ENCODE measurements around the gene SRSF12.

GRCh38 chr6:89121934-89122333 is 4.1 kb upstream of the SRSF12 start:
- TF ChIP-seq, protein P1, sequence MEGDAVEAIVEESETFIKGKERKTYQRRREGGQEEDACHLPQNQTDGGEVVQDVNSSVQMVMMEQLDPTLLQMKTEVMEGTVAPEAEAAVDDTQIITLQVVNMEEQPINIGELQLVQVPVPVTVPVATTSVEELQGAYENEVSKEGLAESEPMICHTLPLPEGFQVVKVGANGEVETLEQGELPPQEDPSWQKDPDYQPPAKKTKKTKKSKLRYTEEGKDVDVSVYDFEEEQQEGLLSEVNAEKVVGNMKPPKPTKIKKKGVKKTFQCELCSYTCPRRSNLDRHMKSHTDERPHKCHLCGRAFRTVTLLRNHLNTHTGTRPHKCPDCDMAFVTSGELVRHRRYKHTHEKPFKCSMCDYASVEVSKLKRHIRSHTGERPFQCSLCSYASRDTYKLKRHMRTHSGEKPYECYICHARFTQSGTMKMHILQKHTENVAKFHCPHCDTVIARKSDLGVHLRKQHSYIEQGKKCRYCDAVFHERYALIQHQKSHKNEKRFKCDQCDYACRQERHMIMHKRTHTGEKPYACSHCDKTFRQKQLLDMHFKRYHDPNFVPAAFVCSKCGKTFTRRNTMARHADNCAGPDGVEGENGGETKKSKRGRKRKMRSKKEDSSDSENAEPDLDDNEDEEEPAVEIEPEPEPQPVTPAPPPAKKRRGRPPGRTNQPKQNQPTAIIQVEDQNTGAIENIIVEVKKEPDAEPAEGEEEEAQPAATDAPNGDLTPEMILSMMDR (IDR thresholded peaks at IDR 0.05) = no peak
- TF ChIP-seq POLR2A (IDR thresholded peaks at IDR 0.05) (no peak), POLR2AphosphoS5 (IDR thresholded peaks at IDR 0.05) (no peak)

Data from prostate gland (tissue), 2 donors.